Measurements from ENCODE around the gene SLC25A13. TPM values are rescaled to one million over a fixed set of nuclear protein-coding genes. Genes with fewer than 3 reads are reported as not detected.

SLC25A13 gene
- total and polyA plus RNA-seq, 2 of the 4 experiments (the other 2 are of a cell fraction), result 7.4 to 11.7 TPM

DNA sequence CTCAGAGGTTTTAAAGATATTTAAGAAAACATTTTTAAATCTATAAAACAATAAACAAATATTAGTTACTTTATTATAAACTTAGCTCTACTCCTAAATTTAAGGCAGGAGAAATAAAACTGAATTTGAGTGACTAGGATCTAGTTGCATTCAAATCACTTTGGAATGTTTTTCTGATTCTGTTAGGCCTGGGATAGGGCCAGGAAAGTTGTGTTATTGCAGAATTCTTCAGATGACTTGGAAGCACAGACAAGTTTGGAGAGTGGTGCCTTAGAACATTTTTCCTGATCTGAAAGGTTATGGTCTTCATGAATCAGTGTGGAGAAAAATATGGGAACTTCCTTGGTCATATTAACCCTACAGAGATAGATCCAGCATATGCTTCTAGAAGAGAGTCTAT is 15.6 kb upstream of the SLC25A13 start:
- H3K36me3 ChIP-seq (ENCODE audit: control insufficient read depth, insufficient read depth, low read length), result no peaks in the 10 kb centered on the region
- no peak overlapping the region for H2AFZ ChIP-seq (replicated peaks; ENCODE audit: low read length, poor library complexity)
- H3K9me3 ChIP-seq (ENCODE audit: control insufficient read depth, insufficient read depth, low read length), result no peaks in the 10 kb centered on the region
- no peaks in the 10 kb centered on the region for H3K79me1 ChIP-seq (ENCODE audit: low read depth in 1 of 2, low read length in 2 of 2)
- no peak overlapping the region for H2BK120ac ChIP-seq (ENCODE audit: low read depth, low read length)
- no peak overlapping the region for H3K23ac ChIP-seq (ENCODE audit: low read depth, low read length)
- H3K4me2 ChIP-seq (ENCODE audit: low read depth, low read length), result no peak overlapping the region
- H4K5ac ChIP-seq (ENCODE audit: low read depth, low read length), result no peak overlapping the region
- in situ Hi-C loops (cut with MboI; ENCODE audit: low sequenced_read_pairs) (no loop called here), intact Hi-C loops (cut with micrococcal nuclease) (no loop called here), dilution Hi-C loops (cut with HindIII; ENCODE audit: low sequenced_read_pairs, unreplicated experiment) (no loop called here)
- H2AK9ac ChIP-seq (replicated peaks; ENCODE audit: low read depth, low read length, poor library complexity), result no peak overlapping the region
- no peak overlapping the region for H3K18ac ChIP-seq (ENCODE audit: low read depth, low read length)
- no peaks in the 10 kb centered on the region for H4K20me1 ChIP-seq (ENCODE audit: insufficient read depth, low read length)
- H4K8ac ChIP-seq (ENCODE audit: low read depth in 2 of 2, low read length in 2 of 2), result no peak overlapping the region
- no peak overlapping the region for H2BK5ac ChIP-seq (ENCODE audit: low read depth, low read length, poor library complexity, severe bottlenecking)
- no peak overlapping the region for H3K56ac ChIP-seq (ENCODE audit: extremely low read depth, insufficient read depth, low read length)
- H2BK20ac ChIP-seq (ENCODE audit: low read depth, low read length), result no peak overlapping the region
- H3K9me1 ChIP-seq (ENCODE audit: insufficient read depth, low read length), result no peaks in the 10 kb centered on the region
- no TSS peak for BruUV-seq (replicated peaks)
- H2AK5ac ChIP-seq (ENCODE audit: low read depth, low read length), result no peak overlapping the region
- no peak overlapping the region for H4K91ac ChIP-seq (ENCODE audit: insufficient read depth, low read depth, low read length)
- TF ChIP-seq RCOR1 (IDR thresholded peaks at IDR 0.05; ENCODE audit: insufficient replicate concordance, low read length), result no peak
- no peak for TF ChIP-seq FOS (IDR thresholded peaks at IDR 0.05; ENCODE audit: low read depth, low read length)
- TF ChIP-seq SMC3 (IDR thresholded peaks at IDR 0.05; ENCODE audit: low read depth, low read length), result no peak
- no peak for TF ChIP-seq MAFK (IDR thresholded peaks at IDR 0.05; ENCODE audit: low read depth, low read length)
- no peak for TF ChIP-seq MAZ (IDR thresholded peaks at IDR 0.05; ENCODE audit: borderline replicate concordance, low read depth, low read length)
- TF ChIP-seq, protein P1, sequence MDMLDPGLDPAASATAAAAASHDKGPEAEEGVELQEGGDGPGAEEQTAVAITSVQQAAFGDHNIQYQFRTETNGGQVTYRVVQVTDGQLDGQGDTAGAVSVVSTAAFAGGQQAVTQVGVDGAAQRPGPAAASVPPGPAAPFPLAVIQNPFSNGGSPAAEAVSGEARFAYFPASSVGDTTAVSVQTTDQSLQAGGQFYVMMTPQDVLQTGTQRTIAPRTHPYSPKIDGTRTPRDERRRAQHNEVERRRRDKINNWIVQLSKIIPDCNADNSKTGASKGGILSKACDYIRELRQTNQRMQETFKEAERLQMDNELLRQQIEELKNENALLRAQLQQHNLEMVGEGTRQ (IDR thresholded peaks at IDR 0.05; ENCODE audit: low read depth, low read length), result no peak
- TF ChIP-seq RAD21 (IDR thresholded peaks at IDR 0.05; ENCODE audit: low read length), result no peak
- TF ChIP-seq NFE2L2 (IDR thresholded peaks at IDR 0.05; ENCODE audit: low read depth, low read length), result no peak
- TF ChIP-seq RFX5 (IDR thresholded peaks at IDR 0.05; ENCODE audit: low read depth, low read length), result no peak
- no peak for TF ChIP-seq POLR2A (IDR thresholded peaks at IDR 0.05; ENCODE audit: low read depth, low read length)
- TF ChIP-seq, protein P2, sequence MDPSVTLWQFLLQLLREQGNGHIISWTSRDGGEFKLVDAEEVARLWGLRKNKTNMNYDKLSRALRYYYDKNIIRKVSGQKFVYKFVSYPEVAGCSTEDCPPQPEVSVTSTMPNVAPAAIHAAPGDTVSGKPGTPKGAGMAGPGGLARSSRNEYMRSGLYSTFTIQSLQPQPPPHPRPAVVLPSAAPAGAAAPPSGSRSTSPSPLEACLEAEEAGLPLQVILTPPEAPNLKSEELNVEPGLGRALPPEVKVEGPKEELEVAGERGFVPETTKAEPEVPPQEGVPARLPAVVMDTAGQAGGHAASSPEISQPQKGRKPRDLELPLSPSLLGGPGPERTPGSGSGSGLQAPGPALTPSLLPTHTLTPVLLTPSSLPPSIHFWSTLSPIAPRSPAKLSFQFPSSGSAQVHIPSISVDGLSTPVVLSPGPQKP (IDR thresholded peaks at IDR 0.05; ENCODE audit: borderline replicate concordance, low read depth, low read length), result no peak
- TF ChIP-seq MXI1 (IDR thresholded peaks at IDR 0.05; ENCODE audit: borderline replicate concordance, low read depth, low read length), result no peak
- TF ChIP-seq CEBPB (IDR thresholded peaks at IDR 0.05; ENCODE audit: low read depth, low read length), result no peak
- TF ChIP-seq, protein P3, sequence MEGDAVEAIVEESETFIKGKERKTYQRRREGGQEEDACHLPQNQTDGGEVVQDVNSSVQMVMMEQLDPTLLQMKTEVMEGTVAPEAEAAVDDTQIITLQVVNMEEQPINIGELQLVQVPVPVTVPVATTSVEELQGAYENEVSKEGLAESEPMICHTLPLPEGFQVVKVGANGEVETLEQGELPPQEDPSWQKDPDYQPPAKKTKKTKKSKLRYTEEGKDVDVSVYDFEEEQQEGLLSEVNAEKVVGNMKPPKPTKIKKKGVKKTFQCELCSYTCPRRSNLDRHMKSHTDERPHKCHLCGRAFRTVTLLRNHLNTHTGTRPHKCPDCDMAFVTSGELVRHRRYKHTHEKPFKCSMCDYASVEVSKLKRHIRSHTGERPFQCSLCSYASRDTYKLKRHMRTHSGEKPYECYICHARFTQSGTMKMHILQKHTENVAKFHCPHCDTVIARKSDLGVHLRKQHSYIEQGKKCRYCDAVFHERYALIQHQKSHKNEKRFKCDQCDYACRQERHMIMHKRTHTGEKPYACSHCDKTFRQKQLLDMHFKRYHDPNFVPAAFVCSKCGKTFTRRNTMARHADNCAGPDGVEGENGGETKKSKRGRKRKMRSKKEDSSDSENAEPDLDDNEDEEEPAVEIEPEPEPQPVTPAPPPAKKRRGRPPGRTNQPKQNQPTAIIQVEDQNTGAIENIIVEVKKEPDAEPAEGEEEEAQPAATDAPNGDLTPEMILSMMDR (conservative IDR thresholded peaks at IDR 0.05; ENCODE audit: low read depth, low read length), result no peak
- H3K9ac ChIP-seq (ENCODE audit: low read depth, low read length), result no peak overlapping the region
- ChIA-PET CTCF (no interaction called here), POLR2A (ENCODE audit: unreplicated experiment) (no interaction called here)
- DNase-seq (no peak), ATAC-seq (ENCODE audit: low read depth) (no peak)
- no peak overlapping the region for H3K4me3 ChIP-seq (ENCODE audit: insufficient read depth, low read depth, low read length)
- H2BK15ac ChIP-seq (ENCODE audit: low read depth, low read length), result no peak overlapping the region
- H3K27me3 ChIP-seq (ENCODE audit: control insufficient read depth, insufficient read depth, low read length), result no peaks in the 10 kb centered on the region; the same call in 1 of the 2 replicates
- no peak overlapping the region for H3K27ac ChIP-seq (ENCODE audit: insufficient read depth, low read length)
- no peaks in the 10 kb centered on the region for H3K4me1 ChIP-seq (ENCODE audit: control insufficient read depth, insufficient read depth, low read length)
- no peak overlapping the region for H3K14ac ChIP-seq (replicated peaks; ENCODE audit: low read depth, low read length)
- no peak overlapping the region for H3K4ac ChIP-seq (ENCODE audit: low read depth, low read length)

Data from IMR-90 (cell line).